ENCODE results near the gene PARD3. TPM values are rescaled to one million over a fixed set of nuclear protein-coding genes. Genes with fewer than 3 reads are reported as not detected.

Gene PARD3
- total RNA-seq, 1 donor from 2014 or later = 0.11 TPM

DNA sequence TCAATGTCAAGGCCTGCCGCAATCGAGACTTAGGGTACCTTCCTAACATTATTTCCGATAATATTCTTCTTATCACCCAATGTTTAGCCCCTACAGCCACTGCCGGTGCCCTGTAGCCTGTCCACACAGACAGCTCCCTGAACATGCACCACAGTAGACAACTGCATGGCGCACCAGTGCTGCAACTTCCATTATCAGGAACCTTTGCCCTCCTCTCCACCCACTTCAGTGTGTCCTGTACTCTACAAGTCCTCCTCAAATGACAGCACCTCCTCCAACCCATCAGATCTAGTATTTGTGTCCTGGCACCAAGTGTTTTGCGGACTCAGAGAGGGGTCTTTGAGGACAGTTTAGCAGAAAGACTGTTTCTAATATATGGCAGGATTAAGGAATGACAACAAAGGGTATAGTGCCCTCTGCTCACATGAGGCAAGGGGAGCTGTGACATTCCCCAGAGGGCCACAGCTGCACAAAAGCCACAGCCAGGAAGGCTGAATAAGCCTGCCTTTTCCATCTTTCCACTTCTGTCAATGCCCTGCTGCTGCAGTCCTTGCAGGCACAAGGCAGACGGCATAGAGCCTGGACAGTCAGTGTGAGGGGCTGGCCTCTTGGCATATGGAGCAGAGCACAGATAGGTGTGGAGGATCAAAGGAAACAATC is 335.4 kb downstream of the PARD3 start:
- Mint-ChIP-seq H3K4me3 (no peak overlapping the region), H3K36me3 (ENCODE audit: low read depth) (no peaks in the 10 kb centered on the region), H3K27me3 (no peaks in the 10 kb centered on the region), H3K4me1 (no peaks in the 10 kb centered on the region), H3K27ac (no peak overlapping the region), H3K9me3 (no peaks in the 10 kb centered on the region)
- intact Hi-C loops (cut with micrococcal nuclease) = no loop called here
- ChIA-PET CTCF (no interaction called here), POLR2A (no interaction called here)
- ATAC-seq (ENCODE audit: low read depth) = no peak
- no peak for DNase-seq
- TF ChIP-seq CTCF (IDR thresholded peaks at IDR 0.05) = no peak

- H3K9me3 Mint-ChIP-seq = no peaks in the 10 kb centered on the region
- TF ChIP-seq CTCF (IDR thresholded peaks at IDR 0.05) = no peak
- no peak for ATAC-seq (ENCODE audit: low read depth)
- no peaks in the 10 kb centered on the region for H3K27me3 Mint-ChIP-seq
- H3K4me3 Mint-ChIP-seq = no peak overlapping the region
- ChIA-PET CTCF (no interaction called here), POLR2A (no interaction called here)
- intact Hi-C loops (cut with micrococcal nuclease) = no loop called here
- H3K27ac Mint-ChIP-seq = no peak overlapping the region
- DNase-seq = no peak
- H3K4me1 Mint-ChIP-seq = no peaks in the 10 kb centered on the region
- no peaks in the 10 kb centered on the region for H3K36me3 Mint-ChIP-seq (ENCODE audit: low read depth)
Measured at GRCh38 chr10:34477249-34477648, 337.8 kb downstream of the PARD3 start.

- H3K9me3 Mint-ChIP-seq = no peaks in the 10 kb centered on the region
- intact Hi-C loops (cut with micrococcal nuclease) = no loop called here
- DNase-seq (no peak), ATAC-seq (ENCODE audit: low read depth) (no peak)
- H3K4me3 Mint-ChIP-seq = no peak overlapping the region
- H3K4me1 Mint-ChIP-seq = no peaks in the 10 kb centered on the region
- ChIA-PET CTCF (no interaction called here), POLR2A (no interaction called here)
- no peak overlapping the region for H3K27ac Mint-ChIP-seq
- TF ChIP-seq CTCF (IDR thresholded peaks at IDR 0.05) = no peak
- H3K36me3 Mint-ChIP-seq (ENCODE audit: low read depth) = no peaks in the 10 kb centered on the region
- H3K27me3 Mint-ChIP-seq = no peaks in the 10 kb centered on the region
Measured at GRCh38 chr10:34476608-34477007, 338.5 kb downstream of the PARD3 start.

DNA sequence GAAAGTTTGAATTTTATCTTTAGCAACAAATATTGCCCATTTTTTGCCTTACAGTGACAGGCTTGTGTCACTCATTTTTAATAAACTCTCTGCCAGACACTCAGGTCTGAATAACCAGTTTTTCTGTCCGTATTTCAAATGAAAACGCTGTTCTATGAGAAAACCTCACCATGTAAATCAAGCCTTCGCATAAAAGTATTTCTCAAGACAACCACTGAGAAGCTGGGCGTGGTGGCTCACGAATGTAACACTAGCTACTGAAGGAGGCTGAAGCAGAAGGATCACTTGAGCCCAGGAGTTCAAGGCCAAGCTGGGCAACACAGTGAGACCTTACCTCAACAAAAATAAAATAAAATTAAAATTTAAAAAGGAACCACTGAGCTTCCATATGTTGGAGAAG is 339.3 kb downstream of the PARD3 start:
- POLR2A ChIA-PET = no interaction called here
- no peaks in the 10 kb centered on the region for H3K36me3 Mint-ChIP-seq (ENCODE audit: low read depth)
- H3K27ac Mint-ChIP-seq = no peak overlapping the region
- H3K4me3 Mint-ChIP-seq = no peak overlapping the region
- CTCF ChIA-PET = no interaction called here
- H3K4me1 Mint-ChIP-seq = no peaks in the 10 kb centered on the region
- DNase-seq (no peak), ATAC-seq (ENCODE audit: low read depth) (no peak)
- no peaks in the 10 kb centered on the region for H3K9me3 Mint-ChIP-seq
- no peak for TF ChIP-seq CTCF (IDR thresholded peaks at IDR 0.05)
- intact Hi-C loops (cut with micrococcal nuclease) = no loop called here
- H3K27me3 Mint-ChIP-seq = no peaks in the 10 kb centered on the region

DNA sequence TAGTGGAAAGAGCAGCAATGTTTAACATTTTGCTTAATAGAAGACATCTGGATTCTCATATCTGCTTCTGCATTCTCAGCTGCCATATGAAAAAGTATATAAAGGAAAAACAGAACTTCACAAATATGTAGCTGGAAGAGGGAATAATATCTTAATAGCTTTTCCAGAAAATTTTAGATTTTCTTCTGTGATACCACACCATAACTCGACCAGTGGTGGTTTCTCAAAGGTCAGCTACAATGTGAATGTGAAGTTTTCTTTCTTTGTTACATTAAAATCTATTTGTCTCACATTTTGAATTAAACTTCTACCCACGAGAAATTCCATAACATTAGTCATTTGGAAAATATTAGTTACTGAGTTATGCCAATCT is 339.8 kb downstream of the PARD3 start:
- CTCF ChIA-PET = no interaction called here
- H3K9me3 Mint-ChIP-seq = no peaks in the 10 kb centered on the region
- H3K36me3 Mint-ChIP-seq (ENCODE audit: low read depth) = no peaks in the 10 kb centered on the region
- no peak overlapping the region for H3K4me3 Mint-ChIP-seq
- H3K4me1 Mint-ChIP-seq = no peaks in the 10 kb centered on the region
- POLR2A ChIA-PET = no interaction called here
- no peak overlapping the region for H3K27ac Mint-ChIP-seq
- intact Hi-C loops (cut with micrococcal nuclease) = no loop called here
- H3K27me3 Mint-ChIP-seq = no peaks in the 10 kb centered on the region
- ATAC-seq (ENCODE audit: low read depth) (no peak), DNase-seq (no peak)
- TF ChIP-seq CTCF (IDR thresholded peaks at IDR 0.05) = no peak

Data from activated B cell treated with CpG ODN at 0.5 μM for 24 hours (primary cell).